HG03432 (cell line): ENCODE data around the gene UBL5.
"Not testable (repeated sequence)": the region's sequence is repeated elsewhere in the genome, so short reads cannot be mapped to it uniquely, and the experiment has no call there.

Experiments used
- ATAC-seq: cut with Tn5 transposase; IDR thresholded peaks from one replicate; pipeline ENCODE4 v1.9.1; 2021; ENCODE audit warnings: mild to moderate bottlenecking, moderate library complexity; ENCODE audit not compliant: unreplicated experiment

UBL5 gene

GRCh38 chr19:9827289-9828238, at the start of gene UBL5:
Gene UBL5, plus strand, starts transcription at chr19:9827918. Its CDS starts 420 bp downstream, at chr19:9828338.
- ATAC-seq: peak; percentile 86

- ATAC-seq: no peak
Measured at GRCh38 chr19:9782338-9782737, 45.4 kb upstream of the UBL5 start.

DNA sequence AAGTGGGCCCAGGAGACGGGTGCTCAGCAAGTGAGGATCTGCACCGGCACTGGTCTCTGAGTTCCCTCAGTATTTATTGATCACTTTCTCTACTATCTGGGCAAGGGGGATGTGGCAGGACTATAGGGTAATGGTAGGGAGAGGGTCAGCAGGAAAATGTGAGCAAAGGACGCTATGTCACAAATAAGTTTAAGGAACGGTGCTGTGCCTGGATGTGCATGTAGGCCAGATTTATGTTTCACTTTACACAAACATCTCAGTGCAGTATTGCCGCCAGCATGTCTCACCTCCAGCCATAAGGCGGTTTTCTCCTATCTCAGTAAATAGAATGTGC, 43.6 kb upstream of the UBL5 start:
- ATAC-seq: not testable (repeated sequence)

- ATAC-seq: peak; percentile 75
Measured at GRCh38 chr19:9785367-9786331, 42.1 kb upstream of the UBL5 start.

GRCh38 chr19:9786342-9786741, 41.4 kb upstream of the UBL5 start:
- ATAC-seq: no peak

DNA sequence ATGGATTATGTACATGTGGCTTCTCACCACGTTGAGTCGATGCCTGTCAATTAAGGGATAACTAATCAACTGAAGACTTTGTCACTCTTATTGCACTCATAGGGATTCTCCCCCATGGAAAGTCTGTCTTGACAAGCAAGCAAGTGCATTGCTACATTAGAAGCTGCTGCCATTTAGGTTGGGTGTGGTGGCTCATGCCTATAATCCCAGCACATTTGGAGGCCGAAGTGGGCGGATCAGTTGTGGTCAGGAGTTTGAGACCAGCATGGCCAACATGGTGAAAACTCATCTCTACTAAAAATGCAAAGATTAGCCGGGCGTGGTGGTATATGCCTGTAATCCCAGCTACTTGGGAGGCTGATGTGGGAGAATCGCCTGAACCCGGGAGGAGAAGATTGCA, 40.9 kb upstream of the UBL5 start:
- no peak for ATAC-seq

DNA sequence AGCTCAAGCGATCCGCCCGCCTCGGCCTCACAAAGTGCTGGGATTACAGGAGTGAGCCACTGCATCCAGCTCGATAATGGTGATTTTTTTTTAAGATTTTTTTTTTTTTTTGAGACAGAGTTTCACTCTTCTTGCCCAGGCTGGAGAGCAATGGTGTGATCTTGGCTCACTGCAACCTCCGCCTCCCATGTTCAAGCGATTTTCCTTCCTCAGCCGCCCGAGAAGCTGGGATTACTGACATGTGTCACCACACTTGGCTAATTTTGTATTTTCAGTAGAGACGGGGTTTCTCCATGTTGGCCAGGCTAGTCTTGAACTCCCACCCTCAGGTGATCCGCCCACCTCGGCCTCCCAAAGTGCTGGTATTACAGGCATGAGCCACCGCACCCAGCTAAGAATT, 39.1 kb upstream of the UBL5 start:
- not testable (repeated sequence) for ATAC-seq

- ATAC-seq: no peak
Measured at GRCh38 chr19:9789066-9789465, 38.7 kb upstream of the UBL5 start.

DNA sequence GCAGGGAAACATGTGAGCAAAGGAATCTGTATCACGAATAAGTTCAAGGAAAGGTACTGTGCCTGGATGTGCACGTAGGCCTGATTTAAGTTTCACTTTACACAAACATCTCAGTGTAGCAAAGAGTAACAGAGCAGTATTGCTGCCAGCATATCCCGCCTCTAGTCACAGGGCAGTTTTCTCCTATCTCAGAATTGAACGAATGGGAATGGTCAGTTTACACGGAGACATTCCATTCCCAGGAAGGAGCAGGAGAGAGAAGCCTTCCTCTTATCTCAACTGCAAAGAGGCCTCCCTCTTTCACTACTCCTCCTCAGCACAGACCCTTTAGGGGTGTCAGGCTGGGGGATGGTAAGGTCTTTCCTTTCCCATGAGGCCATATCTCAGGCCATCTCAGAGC, 38.1 kb upstream of the UBL5 start:
- not testable (repeated sequence) for ATAC-seq

- ATAC-seq: not testable (repeated sequence)
Measured at GRCh38 chr19:9791073-9791367, 36.7 kb upstream of the UBL5 start.

GRCh38 chr19:9791552-9792205, 36.0 kb upstream of the UBL5 start:
- ATAC-seq: peak; percentile 47

- ATAC-seq: peak; percentile 35
Measured at GRCh38 chr19:9792206-9793070, 35.3 kb upstream of the UBL5 start.

- peak; percentile 18 for ATAC-seq
Measured at GRCh38 chr19:9793071-9793591, 34.6 kb upstream of the UBL5 start.

- no peak for ATAC-seq
Measured at GRCh38 chr19:9796113-9796773, 31.5 kb upstream of the UBL5 start.

DNA sequence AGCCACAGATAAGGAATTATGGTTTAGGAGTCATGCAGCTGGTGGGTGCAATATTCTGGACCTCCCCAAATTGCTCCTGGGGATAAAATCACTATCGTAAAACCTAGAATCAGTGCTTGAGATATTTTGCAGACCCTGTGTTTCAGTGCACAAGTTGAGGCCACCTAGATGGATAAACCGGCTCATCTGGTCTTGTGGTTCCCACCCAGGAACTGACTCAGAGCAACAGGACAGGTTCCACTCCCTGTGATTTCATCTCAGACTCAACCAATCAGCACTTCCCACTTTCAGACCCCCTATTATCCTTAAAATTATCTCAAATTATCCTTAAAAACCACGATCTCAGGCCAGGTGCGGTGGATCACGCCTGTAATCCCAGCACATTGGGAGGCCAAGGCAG, 29.8 kb upstream of the UBL5 start:
- ATAC-seq: no peak

DNA sequence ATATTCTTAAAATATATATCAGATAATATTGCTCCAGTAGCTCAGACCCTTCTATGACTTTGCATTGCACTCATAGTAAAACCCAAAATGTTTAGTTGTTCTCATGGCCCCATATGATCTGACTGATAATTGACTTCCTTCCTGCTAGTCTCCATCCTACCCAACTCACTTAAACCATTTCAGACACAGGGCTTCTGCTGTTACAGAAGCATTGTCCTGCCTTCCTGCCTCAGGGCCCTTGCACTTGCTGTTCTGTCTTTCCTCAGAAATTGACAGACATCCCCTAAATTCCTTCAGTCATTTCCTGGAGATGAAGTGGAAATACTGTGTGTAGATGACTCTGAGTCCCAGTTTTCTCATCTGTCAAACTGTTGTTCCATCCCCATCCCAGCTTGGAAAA, 28.6 kb upstream of the UBL5 start:
- no peak for ATAC-seq

GRCh38 chr19:9801976-9802375, 25.7 kb upstream of the UBL5 start:
- no peak for ATAC-seq

GRCh38 chr19:9806803-9807202, 20.9 kb upstream of the UBL5 start:
- ATAC-seq: no peak
